Thyroid gland (tissue), 4 donors: Measurements from ENCODE around the gene STOM.

ENCODE experiments used
- CTCF ChIP-seq, 6 experiments: fragments of 200-600 bp in 3 of 6; fragments of 450-650 bp in 3 of 6; sonication (generic) in 3 of 6; IDR thresholded peaks; one replicate each; pipeline ENCODE4 v1.5.1; 2016 to 2019; ENCODE audit warnings: antibody characterized with exemption in 6 of 6, mild to moderate bottlenecking in 2 of 6, inconsistent platforms in 1 of 6, moderate library complexity in 1 of 6
- POLR2A ChIP-seq, 2 donors: fragments of 450-650 bp; IDR thresholded peaks; one replicate each; pipeline ENCODE4 v1.6.1; 2017; ENCODE audit warnings: antibody characterized with exemption in 2 of 2, mild to moderate bottlenecking in 2 of 2, moderate library complexity in 1 of 2

- TF ChIP-seq CTCF (IDR thresholded peaks at IDR 0.05) (no peak), POLR2A (IDR thresholded peaks at IDR 0.05) (no peak)
Observed at GRCh38 chr9:121326901-121327613, 43.0 kb downstream of the STOM start.
